ENCODE results near the gene PRH2.

The PRH2 gene

GRCh38 chr12:10967409-10967808 lies 38.4 kb downstream of the PRH2 start:
- TF ChIP-seq, protein P1, sequence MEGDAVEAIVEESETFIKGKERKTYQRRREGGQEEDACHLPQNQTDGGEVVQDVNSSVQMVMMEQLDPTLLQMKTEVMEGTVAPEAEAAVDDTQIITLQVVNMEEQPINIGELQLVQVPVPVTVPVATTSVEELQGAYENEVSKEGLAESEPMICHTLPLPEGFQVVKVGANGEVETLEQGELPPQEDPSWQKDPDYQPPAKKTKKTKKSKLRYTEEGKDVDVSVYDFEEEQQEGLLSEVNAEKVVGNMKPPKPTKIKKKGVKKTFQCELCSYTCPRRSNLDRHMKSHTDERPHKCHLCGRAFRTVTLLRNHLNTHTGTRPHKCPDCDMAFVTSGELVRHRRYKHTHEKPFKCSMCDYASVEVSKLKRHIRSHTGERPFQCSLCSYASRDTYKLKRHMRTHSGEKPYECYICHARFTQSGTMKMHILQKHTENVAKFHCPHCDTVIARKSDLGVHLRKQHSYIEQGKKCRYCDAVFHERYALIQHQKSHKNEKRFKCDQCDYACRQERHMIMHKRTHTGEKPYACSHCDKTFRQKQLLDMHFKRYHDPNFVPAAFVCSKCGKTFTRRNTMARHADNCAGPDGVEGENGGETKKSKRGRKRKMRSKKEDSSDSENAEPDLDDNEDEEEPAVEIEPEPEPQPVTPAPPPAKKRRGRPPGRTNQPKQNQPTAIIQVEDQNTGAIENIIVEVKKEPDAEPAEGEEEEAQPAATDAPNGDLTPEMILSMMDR (IDR thresholded peaks at IDR 0.05; ENCODE audit: borderline replicate concordance, control extremely low read depth, extremely low read depth, insufficient read depth, missing control alignments): no peak
- no peak for DNase-seq (ENCODE audit: low spot score)
- in situ Hi-C loops (cut with MboI; ENCODE audit: low sequenced_read_pairs, unreplicated experiment): no loop called here

GRCh38 chr12:10968765-10969456 lies 39.9 kb downstream of the PRH2 start:
- DNase-seq (ENCODE audit: low spot score): no peak
- TF ChIP-seq, protein P1 (IDR thresholded peaks at IDR 0.05; ENCODE audit: borderline replicate concordance, control extremely low read depth, extremely low read depth, insufficient read depth, missing control alignments): no peak
- in situ Hi-C loops (cut with MboI; ENCODE audit: low sequenced_read_pairs, unreplicated experiment): no loop called here

- in situ Hi-C loops (cut with MboI; ENCODE audit: low sequenced_read_pairs, unreplicated experiment): no loop called here
- TF ChIP-seq, protein P1 (IDR thresholded peaks at IDR 0.05; ENCODE audit: borderline replicate concordance, control extremely low read depth, extremely low read depth, insufficient read depth, missing control alignments): no peak
- no peak for DNase-seq (ENCODE audit: low spot score)
These were observed 45.9 kb downstream of the PRH2 start for GRCh38 chr12:10974965-10975364.

- no peak for DNase-seq (ENCODE audit: low spot score)
- in situ Hi-C loops (cut with MboI; ENCODE audit: low sequenced_read_pairs, unreplicated experiment): no loop called here
- TF ChIP-seq, protein P1 (IDR thresholded peaks at IDR 0.05; ENCODE audit: borderline replicate concordance, control extremely low read depth, extremely low read depth, insufficient read depth, missing control alignments): no peak
These were observed 53.2 kb downstream of the PRH2 start for GRCh38 chr12:10982244-10982643.

All from GM13976 (cell line).